ENCODE data around the gene OR4D9.

DNA sequence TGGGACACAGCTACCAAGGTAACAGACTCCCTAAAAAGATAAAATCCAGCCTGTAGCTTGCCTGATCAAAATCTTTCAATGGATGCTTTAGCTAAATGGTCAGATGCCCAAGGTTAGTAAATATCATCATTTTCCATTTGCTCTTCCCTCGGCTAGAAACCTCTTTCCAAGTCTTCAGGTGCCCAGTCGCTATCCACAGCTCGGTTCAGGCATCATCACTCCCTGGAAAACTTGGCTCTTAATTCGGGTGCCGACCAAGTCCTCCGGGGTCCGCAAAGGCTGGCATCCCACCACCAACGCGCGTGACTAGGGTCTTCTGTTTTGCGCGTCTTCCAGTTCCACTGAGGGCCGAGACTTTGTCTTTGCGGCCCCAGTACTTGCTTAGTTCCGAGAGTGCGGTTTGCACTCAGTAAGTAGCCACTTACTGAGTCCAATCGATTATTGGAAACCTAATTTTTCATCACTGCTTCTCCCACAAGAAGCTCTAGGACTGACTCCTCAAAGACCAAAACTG lies 44.3 kb downstream of the OR4D9 start:
- TF ChIP-seq, protein P1, sequence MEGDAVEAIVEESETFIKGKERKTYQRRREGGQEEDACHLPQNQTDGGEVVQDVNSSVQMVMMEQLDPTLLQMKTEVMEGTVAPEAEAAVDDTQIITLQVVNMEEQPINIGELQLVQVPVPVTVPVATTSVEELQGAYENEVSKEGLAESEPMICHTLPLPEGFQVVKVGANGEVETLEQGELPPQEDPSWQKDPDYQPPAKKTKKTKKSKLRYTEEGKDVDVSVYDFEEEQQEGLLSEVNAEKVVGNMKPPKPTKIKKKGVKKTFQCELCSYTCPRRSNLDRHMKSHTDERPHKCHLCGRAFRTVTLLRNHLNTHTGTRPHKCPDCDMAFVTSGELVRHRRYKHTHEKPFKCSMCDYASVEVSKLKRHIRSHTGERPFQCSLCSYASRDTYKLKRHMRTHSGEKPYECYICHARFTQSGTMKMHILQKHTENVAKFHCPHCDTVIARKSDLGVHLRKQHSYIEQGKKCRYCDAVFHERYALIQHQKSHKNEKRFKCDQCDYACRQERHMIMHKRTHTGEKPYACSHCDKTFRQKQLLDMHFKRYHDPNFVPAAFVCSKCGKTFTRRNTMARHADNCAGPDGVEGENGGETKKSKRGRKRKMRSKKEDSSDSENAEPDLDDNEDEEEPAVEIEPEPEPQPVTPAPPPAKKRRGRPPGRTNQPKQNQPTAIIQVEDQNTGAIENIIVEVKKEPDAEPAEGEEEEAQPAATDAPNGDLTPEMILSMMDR (IDR thresholded peaks at IDR 0.05; ENCODE audit: insufficient read depth, low read length, poor library complexity, severe bottlenecking): no peak
- TF ChIP-seq EZH2phosphoT487 (conservative IDR thresholded peaks at IDR 0.05; ENCODE audit: low read length): no peak
